ENCODE data around the gene EIF3K. TPM values are rescaled to one million over a fixed set of nuclear protein-coding genes. Genes with fewer than 3 reads are reported as not detected.

Gene EIF3K
- total RNA-seq, 1 donor from 2014 or later: 274 TPM

DNA sequence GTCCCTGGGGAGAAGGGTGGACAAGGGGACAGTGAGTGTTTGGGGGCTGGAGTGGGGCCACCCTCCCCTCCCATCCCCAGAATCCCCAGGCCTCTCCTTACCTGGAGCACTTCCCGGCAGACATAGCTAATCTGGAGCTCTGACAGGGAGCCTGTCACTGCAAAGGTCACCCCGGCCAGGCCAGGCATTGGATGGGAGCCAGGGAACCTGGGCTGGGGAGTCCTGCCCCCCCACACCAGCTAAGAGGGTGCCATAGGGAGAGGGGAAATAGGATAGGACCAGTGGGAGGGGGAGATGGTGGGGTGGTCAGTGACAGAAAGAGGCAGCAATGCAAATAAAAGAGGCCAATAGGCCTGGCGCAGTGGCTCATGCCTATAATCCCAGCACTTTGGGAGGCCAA is 4.7 kb upstream of the EIF3K start:
- H3K27ac Mint-ChIP-seq: no peak overlapping the region
- H3K4me1 Mint-ChIP-seq (ENCODE audit: unreplicated experiment): peaks cover 8% of the 10 kb centered on the region
- H3K9me3 Mint-ChIP-seq: no peaks in the 10 kb centered on the region
- TF ChIP-seq, protein P1, sequence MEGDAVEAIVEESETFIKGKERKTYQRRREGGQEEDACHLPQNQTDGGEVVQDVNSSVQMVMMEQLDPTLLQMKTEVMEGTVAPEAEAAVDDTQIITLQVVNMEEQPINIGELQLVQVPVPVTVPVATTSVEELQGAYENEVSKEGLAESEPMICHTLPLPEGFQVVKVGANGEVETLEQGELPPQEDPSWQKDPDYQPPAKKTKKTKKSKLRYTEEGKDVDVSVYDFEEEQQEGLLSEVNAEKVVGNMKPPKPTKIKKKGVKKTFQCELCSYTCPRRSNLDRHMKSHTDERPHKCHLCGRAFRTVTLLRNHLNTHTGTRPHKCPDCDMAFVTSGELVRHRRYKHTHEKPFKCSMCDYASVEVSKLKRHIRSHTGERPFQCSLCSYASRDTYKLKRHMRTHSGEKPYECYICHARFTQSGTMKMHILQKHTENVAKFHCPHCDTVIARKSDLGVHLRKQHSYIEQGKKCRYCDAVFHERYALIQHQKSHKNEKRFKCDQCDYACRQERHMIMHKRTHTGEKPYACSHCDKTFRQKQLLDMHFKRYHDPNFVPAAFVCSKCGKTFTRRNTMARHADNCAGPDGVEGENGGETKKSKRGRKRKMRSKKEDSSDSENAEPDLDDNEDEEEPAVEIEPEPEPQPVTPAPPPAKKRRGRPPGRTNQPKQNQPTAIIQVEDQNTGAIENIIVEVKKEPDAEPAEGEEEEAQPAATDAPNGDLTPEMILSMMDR (conservative IDR thresholded peaks at IDR 0.05): no peak
- peaks cover 4% of the 10 kb centered on the region for H3K36me3 Mint-ChIP-seq
- DNase-seq (ENCODE audit: extremely low spot score, unreplicated experiment): no peak
- no peak overlapping the region for H3K4me3 Mint-ChIP-seq
- no peaks in the 10 kb centered on the region for H3K27me3 Mint-ChIP-seq

DNA sequence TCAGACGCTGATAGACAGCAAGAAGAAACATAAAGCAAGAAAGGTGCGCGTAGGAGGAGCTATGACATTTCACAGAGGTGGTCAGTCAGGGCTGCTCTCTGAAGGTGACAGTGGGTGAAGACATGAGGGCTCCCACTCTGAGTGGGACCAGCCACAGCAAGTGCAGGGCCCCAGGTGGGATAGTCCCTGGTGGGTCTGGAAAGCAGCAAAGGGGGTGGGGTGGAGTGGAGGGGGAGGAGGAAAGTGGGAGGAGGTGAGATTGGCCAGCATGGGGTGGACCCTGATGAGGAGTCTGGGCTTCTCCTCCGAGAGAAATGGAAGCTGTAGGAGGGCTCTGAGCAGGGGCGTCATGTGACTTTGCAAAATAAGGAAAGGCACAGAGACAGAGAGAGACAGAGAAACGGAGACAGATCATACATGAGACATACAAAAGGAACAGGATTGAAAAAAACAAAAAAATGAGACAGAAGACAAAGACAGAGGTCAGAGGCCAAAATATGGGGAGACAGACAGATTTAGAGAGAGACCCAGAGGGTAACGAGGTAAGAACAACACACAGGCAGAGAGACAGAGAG is 3.9 kb upstream of the EIF3K start:
- TF ChIP-seq, protein P1 (conservative IDR thresholded peaks at IDR 0.05): no peak
- H3K27ac Mint-ChIP-seq: no peak overlapping the region
- no peaks in the 10 kb centered on the region for H3K27me3 Mint-ChIP-seq
- H3K36me3 Mint-ChIP-seq: peaks cover 7% of the 10 kb centered on the region
- H3K4me3 Mint-ChIP-seq: peak overlapping the region; percentile 10
- no peaks in the 10 kb centered on the region for H3K9me3 Mint-ChIP-seq
- peaks cover 12% of the 10 kb centered on the region for H3K4me1 Mint-ChIP-seq (ENCODE audit: unreplicated experiment)
- no peak for DNase-seq (ENCODE audit: extremely low spot score, unreplicated experiment)

DNA sequence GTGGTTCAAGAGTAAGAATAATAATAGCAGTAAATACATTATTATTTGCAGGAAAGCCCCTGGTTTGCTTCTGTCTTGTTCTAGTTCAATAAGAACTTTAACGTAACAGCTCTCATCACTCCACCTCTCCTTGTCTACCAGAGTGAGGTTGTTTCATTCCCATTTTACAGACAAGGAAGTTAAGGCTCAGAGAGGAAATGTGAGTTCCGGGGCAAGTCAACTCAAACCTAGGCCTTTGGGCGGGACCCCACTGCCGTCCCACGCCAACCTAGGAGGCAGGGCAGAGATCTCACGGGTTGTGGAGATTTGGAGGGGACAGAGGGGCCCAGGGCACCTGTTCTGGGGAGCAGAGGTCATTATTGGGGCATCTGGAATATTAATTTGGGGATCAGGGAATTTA is 2.7 kb upstream of the EIF3K start:
- H3K27me3 Mint-ChIP-seq: no peaks in the 10 kb centered on the region
- TF ChIP-seq, protein P1 (conservative IDR thresholded peaks at IDR 0.05): no peak
- H3K27ac Mint-ChIP-seq: peak overlapping the region; percentile 45
- H3K4me1 Mint-ChIP-seq (ENCODE audit: unreplicated experiment): peaks cover 12% of the 10 kb centered on the region
- no peaks in the 10 kb centered on the region for H3K9me3 Mint-ChIP-seq
- H3K4me3 Mint-ChIP-seq: peak overlapping the region; percentile 44
- peaks cover 7% of the 10 kb centered on the region for H3K36me3 Mint-ChIP-seq
- no peak for DNase-seq (ENCODE audit: extremely low spot score, unreplicated experiment)

DNA sequence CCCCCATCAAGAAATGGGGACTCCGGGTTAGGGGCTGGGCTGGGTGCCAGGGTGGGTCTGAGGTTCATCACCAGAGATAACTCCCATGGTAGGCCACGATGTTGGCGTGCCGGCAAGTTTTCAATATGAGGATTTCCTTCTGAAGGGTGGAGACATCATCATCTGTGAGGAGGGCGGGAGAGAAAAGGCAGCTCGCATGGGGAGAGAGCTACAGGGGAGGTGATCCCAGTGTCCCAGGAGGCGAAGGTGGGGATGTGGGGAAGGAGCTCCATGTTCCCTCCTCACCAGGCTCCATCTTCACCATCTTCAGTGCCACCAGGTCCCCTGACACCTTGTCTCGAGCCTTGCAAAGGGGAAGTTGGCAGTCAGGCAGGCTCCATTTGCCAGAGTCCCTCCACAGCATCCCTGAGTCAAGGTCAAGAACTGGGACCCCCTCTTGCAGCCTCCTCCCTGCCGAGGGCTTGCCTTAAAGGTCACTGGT is 1.7 kb upstream of the EIF3K start:
- Mint-ChIP-seq H3K27ac (no peak overlapping the region), H3K4me3 (peak overlapping the region; percentile 65), H3K27me3 (no peaks in the 10 kb centered on the region), H3K36me3 (peaks cover 11% of the 10 kb centered on the region), H3K4me1 (ENCODE audit: unreplicated experiment) (peaks cover 12% of the 10 kb centered on the region), H3K9me3 (no peaks in the 10 kb centered on the region)
- TF ChIP-seq, protein P1 (conservative IDR thresholded peaks at IDR 0.05): no peak
- DNase-seq (ENCODE audit: extremely low spot score, unreplicated experiment): no peak

DNA sequence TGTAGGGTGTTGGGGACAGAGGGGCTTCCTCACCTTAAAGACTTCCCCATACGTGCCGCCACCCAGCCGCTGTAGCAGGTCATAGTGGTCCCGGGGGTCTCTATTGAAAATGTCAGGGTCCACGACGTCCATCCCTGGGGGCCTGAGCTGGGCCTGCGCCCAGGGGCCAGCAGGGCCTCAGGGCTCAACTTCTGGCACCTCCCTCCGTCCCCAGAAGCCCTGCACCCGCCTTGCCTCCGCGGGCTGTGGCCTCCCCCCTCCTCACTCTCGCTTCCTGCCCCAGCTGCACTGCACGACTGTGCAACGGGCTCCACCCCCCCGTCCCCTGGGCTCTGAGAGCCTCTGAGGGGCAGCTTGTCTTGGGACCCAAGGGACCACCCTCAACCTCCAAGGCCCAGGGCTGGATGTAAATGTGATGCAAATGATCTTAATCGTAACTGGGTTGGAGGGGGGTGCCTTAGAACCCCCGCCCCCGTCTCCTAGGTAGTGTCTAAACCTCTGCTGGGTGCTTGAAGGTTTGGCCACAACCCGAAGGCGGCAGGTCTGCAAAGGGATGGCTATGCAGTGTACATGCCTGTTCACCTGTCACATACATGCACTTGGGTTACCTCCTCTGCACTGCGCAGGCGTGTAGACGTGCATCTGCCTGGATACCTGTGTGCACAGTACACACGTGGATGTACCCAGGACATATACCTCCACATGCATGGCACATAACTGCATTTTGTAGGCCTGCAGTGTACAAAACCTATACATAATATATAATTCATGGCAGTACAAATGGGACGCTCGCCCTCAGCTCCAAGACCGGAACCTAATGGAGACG is 1.0 kb upstream of the EIF3K start, which contains the start of gene MAP4K1:
Gene MAP4K1, minus strand, starts transcription at position 190 of the 826 bp plus-strand sequence. Its CDS starts 58 bp downstream, at position 132.
- Mint-ChIP-seq H3K9me3 (no peaks in the 10 kb centered on the region), H3K27ac (peak within 1 kb of the TSS; percentile 98), H3K4me1 (ENCODE audit: unreplicated experiment) (peaks cover 12% of the 10 kb centered on the region), H3K4me3 (peak within 1 kb of the TSS; percentile 100), H3K36me3 (peaks cover 11% of the 10 kb centered on the region), H3K27me3 (no peaks in the 10 kb centered on the region)
- TF ChIP-seq, protein P1 (conservative IDR thresholded peaks at IDR 0.05): no peak
- no peak for DNase-seq (ENCODE audit: extremely low spot score, unreplicated experiment)

All from type B pancreatic cell (in vitro differentiated cells).